ENCODE results near the gene PLAAT1.
A peak's percentile ranks its signal among the peaks of the same experiment; 100 is the strongest.

PLAAT1 gene

GRCh38 chr3:193229851-193230420 is 11.1 kb upstream of the PLAAT1 start:
- in situ Hi-C loops (cut with HindIII; ENCODE audit: low pct_unique_long_range_greater_than_20kb, low sequenced_read_pairs): no loop called here
- no peak for TF ChIP-seq JUND (IDR thresholded peaks at IDR 0.05; ENCODE audit: low read depth)
- no peak for DNase-seq (ENCODE audit: low read depth in 1 of 2, low spot score in 1 of 2)

- TF ChIP-seq JUND (IDR thresholded peaks at IDR 0.05; ENCODE audit: low read depth): no peak
- no peak for DNase-seq (ENCODE audit: low read depth in 1 of 2, low spot score in 1 of 2)
- in situ Hi-C loops (cut with HindIII; ENCODE audit: low pct_unique_long_range_greater_than_20kb, low sequenced_read_pairs): no loop called here
Measured at GRCh38 chr3:193230610-193231009, 10.4 kb upstream of the PLAAT1 start.

- no peak for TF ChIP-seq JUND (IDR thresholded peaks at IDR 0.05; ENCODE audit: low read depth)
- in situ Hi-C loops (cut with HindIII; ENCODE audit: low pct_unique_long_range_greater_than_20kb, low sequenced_read_pairs): no loop called here
- no peak for DNase-seq (ENCODE audit: low read depth in 1 of 2, low spot score in 1 of 2)
Measured at GRCh38 chr3:193231201-193231600, 9.8 kb upstream of the PLAAT1 start.

- no peak for DNase-seq (ENCODE audit: low read depth in 1 of 2, low spot score in 1 of 2)
- no peak for TF ChIP-seq JUND (IDR thresholded peaks at IDR 0.05; ENCODE audit: low read depth)
- in situ Hi-C loops (cut with HindIII; ENCODE audit: low pct_unique_long_range_greater_than_20kb, low sequenced_read_pairs): no loop called here
Measured at GRCh38 chr3:193236599-193236998, 4.4 kb upstream of the PLAAT1 start.

GRCh38 chr3:193237030-193237429 is 4.0 kb upstream of the PLAAT1 start:
- TF ChIP-seq JUND (IDR thresholded peaks at IDR 0.05; ENCODE audit: low read depth): no peak
- in situ Hi-C loops (cut with HindIII; ENCODE audit: low pct_unique_long_range_greater_than_20kb, low sequenced_read_pairs): no loop called here
- no peak for DNase-seq (ENCODE audit: low read depth in 1 of 2, low spot score in 1 of 2)

- in situ Hi-C loops (cut with HindIII; ENCODE audit: low pct_unique_long_range_greater_than_20kb, low sequenced_read_pairs): no loop called here
- DNase-seq (ENCODE audit: low read depth in 1 of 2, low spot score in 1 of 2): no peak
- no peak for TF ChIP-seq JUND (IDR thresholded peaks at IDR 0.05; ENCODE audit: low read depth)
Measured at GRCh38 chr3:193240436-193240849, 579 bp upstream of the PLAAT1 start.

- no peak for TF ChIP-seq JUND (IDR thresholded peaks at IDR 0.05; ENCODE audit: low read depth)
- no peak for DNase-seq (ENCODE audit: low read depth in 1 of 2, low spot score in 1 of 2)
- in situ Hi-C loops (cut with HindIII; ENCODE audit: low pct_unique_long_range_greater_than_20kb, low sequenced_read_pairs): no loop called here
Measured at GRCh38 chr3:193241716-193242115, 694 bp downstream of the PLAAT1 start.

- TF ChIP-seq JUND (IDR thresholded peaks at IDR 0.05; ENCODE audit: low read depth): no peak
- in situ Hi-C loops (cut with HindIII; ENCODE audit: low pct_unique_long_range_greater_than_20kb, low sequenced_read_pairs): no loop called here
- no peak for DNase-seq (ENCODE audit: low read depth in 1 of 2, low spot score in 1 of 2)
Measured at GRCh38 chr3:193243571-193243970, 2.5 kb downstream of the PLAAT1 start.

- DNase-seq (ENCODE audit: low read depth in 1 of 2, low spot score in 1 of 2): no peak
- no peak for TF ChIP-seq JUND (IDR thresholded peaks at IDR 0.05; ENCODE audit: low read depth)
- in situ Hi-C loops (cut with HindIII; ENCODE audit: low pct_unique_long_range_greater_than_20kb, low sequenced_read_pairs): no loop called here
Measured at GRCh38 chr3:193248848-193249468, 7.9 kb downstream of the PLAAT1 start.

- no peak for TF ChIP-seq JUND (IDR thresholded peaks at IDR 0.05; ENCODE audit: low read depth)
- in situ Hi-C loops (cut with HindIII; ENCODE audit: low pct_unique_long_range_greater_than_20kb, low sequenced_read_pairs): no loop called here
- no peak for DNase-seq (ENCODE audit: low read depth in 1 of 2, low spot score in 1 of 2)
Measured at GRCh38 chr3:193250492-193250891, 9.5 kb downstream of the PLAAT1 start.

GRCh38 chr3:193253986-193254660 is 13.1 kb downstream of the PLAAT1 start:
- DNase-seq (ENCODE audit: low read depth in 1 of 2, low spot score in 1 of 2): no peak
- no peak for TF ChIP-seq JUND (IDR thresholded peaks at IDR 0.05; ENCODE audit: low read depth)
- in situ Hi-C loops (cut with HindIII; ENCODE audit: low pct_unique_long_range_greater_than_20kb, low sequenced_read_pairs): no loop called here

GRCh38 chr3:193261970-193262369 is 20.9 kb downstream of the PLAAT1 start:
- in situ Hi-C loops (cut with HindIII; ENCODE audit: low pct_unique_long_range_greater_than_20kb, low sequenced_read_pairs): no loop called here
- no peak for TF ChIP-seq JUND (IDR thresholded peaks at IDR 0.05; ENCODE audit: low read depth)
- no peak for DNase-seq (ENCODE audit: low read depth in 1 of 2, low spot score in 1 of 2)

GRCh38 chr3:193262707-193263106 is 21.7 kb downstream of the PLAAT1 start:
- TF ChIP-seq JUND (IDR thresholded peaks at IDR 0.05; ENCODE audit: low read depth): no peak
- DNase-seq (ENCODE audit: low read depth in 1 of 2, low spot score in 1 of 2): peak in 1 of 2 experiments; percentile 52
- in situ Hi-C loops (cut with HindIII; ENCODE audit: low pct_unique_long_range_greater_than_20kb, low sequenced_read_pairs): no loop called here
